ENCODE measurements around the gene MVB12B.
"Not testable (repeated sequence)": the region's sequence is repeated elsewhere in the genome, so short reads cannot be mapped to it uniquely, and the experiment has no call there.

MVB12B gene

DNA sequence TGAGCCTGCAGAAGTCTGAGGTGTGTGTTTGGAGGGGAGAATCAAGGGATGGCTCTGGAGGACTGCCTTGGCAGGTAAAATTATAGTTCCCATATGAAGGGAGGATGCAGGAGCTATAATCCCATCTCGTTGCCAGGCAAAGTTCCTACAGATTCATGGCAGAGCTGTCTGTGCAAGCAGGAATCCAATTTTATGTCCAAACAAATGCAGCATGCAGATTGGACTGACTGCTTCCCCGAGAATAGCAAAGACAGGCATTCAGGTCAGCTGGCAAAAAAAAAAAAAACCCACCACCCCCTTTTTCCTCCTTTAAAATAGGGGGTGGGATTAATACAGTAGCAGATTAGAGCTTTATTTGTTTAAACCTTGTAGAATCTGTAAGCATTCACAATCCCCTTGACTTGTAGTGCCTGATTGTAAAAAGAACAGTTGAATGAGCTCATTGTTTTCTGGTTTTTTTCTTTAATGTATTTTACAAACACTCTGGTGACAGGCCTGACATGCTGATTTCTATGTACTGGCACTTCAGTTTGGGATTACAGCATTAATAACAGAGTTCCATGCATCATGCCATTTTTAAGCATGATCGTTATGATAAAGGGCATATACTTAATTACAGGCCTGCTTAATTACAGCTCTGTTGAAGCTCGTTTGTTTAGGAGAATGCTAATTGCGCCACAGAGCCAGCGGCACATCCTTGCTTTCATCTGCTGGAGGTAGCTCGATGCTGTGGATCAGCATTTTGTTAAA, 145.7 kb downstream of the MVB12B start:
- DNase-seq (ENCODE audit: low read depth in 2 of 2) = no peak

DNA sequence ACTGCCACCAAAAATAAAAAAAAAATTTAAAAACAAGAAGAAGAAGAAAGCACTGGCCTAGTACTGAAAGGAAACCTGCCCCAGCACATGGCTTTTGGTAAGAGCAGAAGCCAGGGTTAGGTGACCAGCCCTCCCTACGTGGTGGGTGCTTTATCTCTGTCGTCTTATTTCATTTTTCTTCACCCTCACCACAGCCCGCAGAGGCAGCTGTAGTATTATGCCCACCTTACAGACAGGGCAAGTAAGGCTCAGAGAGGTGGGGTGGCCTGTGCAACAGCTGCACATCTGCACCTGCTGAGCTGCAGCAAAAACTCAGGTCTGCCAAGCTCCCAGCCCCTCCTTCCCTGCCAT, 146.3 kb downstream of the MVB12B start:
- DNase-seq (ENCODE audit: low read depth in 2 of 2) = no peak

DNA sequence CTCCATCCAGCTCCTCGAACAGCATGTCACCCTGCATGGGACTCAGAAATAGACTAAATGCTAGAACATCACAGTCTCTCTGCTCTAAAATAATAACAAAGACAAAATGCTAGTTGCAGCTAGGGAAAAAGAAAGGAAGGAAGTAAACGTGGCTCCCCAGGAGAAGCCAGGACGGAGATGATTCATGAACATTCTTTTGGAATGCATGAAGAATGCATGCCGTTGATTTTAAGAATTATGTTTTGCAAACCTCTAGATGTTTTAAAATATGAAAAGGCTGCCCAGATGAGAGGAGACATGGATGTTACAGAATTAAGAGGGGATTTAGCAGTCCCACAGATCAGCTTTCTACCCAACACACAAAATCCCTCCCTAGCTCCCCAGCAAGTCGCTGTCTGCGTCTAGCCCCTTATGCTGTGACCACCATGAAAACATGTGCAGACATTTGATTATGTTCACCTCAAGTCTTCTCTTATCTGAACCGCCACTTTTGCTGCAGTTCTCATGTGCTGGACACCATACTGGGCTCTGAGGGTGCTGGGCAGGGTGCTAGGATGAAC, 147.7 kb downstream of the MVB12B start:
- no peak for DNase-seq (ENCODE audit: low read depth in 2 of 2)

DNA sequence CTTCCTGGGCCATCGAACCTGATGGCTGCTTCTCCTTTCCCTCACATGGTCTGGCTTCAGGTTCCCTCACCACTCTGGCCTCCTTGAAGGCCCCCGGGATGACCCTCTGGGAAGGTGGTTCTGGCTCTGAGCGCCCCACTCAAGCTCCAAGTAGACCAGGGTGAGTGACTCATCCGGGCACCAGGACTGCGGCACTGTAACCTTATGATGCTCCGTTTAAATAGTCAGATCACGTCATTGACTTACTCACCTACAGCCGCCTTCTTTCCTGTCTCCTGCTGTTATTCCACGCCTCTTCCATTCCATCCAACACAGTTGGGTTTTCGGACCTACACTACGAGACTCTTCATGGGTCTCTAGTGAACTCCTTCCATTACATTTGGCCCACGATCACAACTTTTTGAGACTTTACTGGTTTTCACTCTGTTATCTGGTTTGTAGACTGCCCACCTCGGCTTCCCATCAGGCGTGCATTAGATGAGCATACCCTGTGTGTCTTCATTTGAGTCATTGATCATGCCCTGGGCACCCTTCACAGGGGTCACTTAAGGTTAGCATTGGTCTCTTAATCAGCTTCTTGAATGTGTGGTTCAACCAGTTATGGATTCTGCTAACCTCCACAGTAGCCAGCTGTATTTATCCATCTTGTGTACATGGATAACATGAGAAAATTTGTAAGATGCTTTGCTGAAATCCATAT, 148.3 kb downstream of the MVB12B start:
- no peak for DNase-seq (ENCODE audit: low read depth in 2 of 2)

DNA sequence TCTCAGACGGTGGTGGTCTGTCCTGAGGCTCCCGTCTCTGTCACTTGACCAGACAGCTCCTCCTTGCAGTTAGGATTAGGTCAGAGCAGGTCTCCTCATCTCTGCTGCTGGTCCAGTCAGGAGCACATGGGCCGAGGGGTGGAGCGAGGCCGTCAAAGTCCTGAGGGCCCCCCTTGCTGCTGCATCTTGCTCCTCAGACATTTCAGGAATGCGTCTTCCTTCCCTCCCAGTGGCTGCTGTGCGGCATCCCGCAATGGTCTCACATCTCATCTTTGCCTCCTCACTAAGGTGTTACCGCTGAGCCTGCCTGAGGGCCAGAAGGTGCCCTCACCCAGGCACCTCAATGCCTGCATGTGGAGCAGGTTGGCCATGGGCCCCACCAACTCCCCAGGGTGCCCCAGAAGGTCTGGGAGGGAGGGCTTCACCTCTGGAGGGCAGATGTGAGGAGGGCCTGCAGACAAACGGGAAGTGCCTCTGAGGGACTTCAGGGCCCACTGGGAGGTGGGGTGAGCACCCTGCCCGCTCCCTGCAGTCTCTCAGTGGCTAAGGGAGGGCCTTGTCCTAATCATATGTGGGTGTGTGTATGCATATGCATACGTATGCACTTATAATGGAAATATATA, 149.4 kb downstream of the MVB12B start:
- DNase-seq (ENCODE audit: low read depth in 2 of 2) = no peak

- DNase-seq (ENCODE audit: low read depth in 2 of 2) = not testable (repeated sequence)
Observed at GRCh38 chr9:126477432-126477831, 150.8 kb downstream of the MVB12B start.

GRCh38 chr9:126478216-126478981, 151.8 kb downstream of the MVB12B start:
- DNase-seq (ENCODE audit: low read depth in 2 of 2) = no peak

GRCh38 chr9:126479515-126479914, 152.9 kb downstream of the MVB12B start:
- DNase-seq (ENCODE audit: low read depth in 2 of 2) = no peak

DNA sequence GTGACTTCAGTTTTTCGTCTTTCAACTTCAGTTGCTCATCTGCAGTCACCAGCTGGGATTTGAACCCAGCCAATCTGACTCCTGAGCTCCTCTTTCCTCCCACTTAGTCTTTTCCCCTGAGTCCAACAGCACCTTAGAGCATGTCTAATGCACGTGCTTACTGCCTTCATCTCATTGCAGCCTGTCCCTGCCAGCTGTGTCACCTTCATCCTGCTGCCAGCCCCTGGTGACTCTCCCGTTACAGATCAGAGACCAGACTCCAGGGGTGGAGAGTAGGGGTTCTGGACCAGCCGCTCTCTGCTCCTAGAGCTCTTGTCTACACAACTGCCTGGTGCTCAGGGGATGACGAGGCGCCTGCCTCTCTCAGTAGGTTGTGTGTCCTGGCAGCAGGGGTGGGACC, 154.2 kb downstream of the MVB12B start:
- DNase-seq (ENCODE audit: low read depth in 2 of 2) = no peak

DNA sequence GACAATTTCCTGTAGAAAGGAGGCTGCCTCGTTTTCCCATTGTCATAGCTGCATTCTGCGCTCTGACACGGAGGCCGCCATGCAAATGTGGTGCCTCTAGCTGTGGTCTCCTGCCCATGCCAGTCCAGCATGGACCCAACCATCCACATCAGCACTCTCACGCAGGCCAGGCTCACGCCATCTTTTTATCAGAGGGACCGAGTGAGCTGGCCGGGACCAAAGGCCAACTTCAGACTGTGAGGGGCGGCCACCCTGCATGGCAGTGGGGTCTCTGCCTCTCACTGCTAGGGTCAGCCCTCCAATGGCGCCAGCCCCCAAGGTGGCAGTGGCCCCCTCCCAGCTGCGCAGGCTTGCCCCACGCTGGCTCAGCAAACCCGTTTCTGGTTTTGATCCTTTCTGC, 155.2 kb downstream of the MVB12B start:
- DNase-seq (ENCODE audit: low read depth in 2 of 2) = no peak

DNA sequence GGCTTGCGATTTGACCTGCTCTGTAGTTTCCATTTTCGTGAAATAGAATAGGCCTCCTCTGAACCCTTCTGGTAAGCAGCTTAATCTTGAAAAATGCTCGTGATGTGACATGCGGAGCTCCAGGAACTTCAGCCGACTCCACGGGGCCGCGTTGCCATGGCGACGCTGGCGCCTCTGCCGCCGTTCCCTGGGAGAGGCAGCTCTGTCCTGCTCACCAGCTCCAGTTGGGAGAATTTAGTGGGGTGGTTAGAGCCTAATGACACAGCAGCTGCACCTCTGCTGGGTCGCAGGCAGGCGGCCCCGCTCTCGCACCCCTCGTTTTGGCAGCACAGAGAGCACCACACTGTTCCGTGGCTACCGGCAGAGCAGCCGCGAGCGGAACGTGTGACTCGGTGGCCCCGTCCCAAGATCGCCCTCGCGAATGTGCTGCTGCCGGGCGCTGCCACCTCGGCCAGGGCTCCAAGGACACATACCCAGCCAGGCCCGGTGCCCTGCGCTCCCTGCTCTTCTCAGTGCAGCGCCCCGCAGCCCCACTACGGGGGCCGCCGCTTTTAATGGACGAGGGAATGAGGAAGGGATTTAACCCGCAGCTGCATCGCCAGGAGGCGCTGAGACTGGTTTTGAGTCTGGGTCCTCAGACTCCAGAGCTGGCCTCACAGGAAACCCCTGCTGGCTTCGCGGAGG, 155.9 kb downstream of the MVB12B start:
- no peak for DNase-seq (ENCODE audit: low read depth in 2 of 2)

- no peak for DNase-seq (ENCODE audit: low read depth in 2 of 2)
Observed at GRCh38 chr9:126483468-126484073, 156.9 kb downstream of the MVB12B start.

DNA sequence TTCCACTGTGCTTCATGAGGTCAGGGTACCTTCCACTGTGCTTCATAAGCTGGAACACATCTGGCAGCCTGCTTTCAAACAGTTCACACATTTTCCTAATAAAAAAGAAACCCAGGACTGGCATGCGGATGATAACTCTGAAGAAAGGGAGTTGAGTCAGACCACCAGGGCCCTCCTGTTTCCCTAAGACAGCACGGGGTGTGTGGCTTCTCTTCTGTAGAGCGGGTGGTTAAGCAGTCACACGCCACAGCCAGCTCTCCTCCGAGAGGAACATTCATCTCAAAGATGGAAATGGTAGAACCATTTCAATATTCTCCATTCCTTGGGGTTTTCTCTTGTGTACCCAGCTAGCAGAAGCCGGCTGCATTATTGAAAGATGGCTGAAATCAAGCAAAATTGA, 159.0 kb downstream of the MVB12B start:
- DNase-seq (ENCODE audit: low read depth in 2 of 2) = no peak

DNA sequence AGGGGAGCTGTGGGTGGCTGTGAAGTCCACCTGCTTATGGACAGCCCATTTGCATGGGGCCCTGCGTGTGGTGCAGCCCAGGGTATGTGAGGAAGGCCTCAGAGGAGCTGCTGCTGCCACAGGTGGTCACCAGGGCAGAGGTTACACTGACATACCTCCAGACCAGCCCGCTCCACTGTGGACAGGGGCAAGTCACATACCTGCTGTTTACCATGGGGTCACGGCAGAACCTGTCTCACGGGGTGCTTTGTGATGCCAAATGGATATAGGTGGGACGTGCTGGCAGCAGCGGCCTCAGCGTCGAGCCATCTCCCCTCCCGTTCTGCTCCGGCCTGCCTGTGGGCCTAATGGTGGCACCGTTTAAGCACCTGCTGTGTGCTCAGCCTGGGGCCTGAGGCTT, 159.6 kb downstream of the MVB12B start:
- no peak for DNase-seq (ENCODE audit: low read depth in 2 of 2)

DNA sequence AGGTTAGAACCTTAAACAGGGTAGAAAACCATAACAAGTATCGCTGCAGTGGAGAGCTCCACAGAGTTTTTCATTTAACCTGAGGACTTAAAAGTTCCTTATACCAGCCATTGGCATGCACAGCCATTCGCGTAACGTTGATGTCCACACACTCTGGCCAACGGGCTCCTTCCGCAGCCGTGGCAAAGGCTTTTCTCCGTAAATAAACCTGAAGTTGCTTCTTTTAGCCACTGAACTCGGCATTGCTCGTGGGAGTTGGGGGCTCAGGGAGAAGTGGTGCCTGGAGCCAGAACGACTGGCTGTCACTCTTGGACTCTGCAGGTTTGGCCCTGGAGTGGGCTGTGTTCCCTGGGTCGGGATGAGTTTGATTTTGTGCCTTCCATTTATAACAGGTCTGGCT, 161.2 kb downstream of the MVB12B start:
- DNase-seq (ENCODE audit: low read depth in 2 of 2) = no peak

DNA sequence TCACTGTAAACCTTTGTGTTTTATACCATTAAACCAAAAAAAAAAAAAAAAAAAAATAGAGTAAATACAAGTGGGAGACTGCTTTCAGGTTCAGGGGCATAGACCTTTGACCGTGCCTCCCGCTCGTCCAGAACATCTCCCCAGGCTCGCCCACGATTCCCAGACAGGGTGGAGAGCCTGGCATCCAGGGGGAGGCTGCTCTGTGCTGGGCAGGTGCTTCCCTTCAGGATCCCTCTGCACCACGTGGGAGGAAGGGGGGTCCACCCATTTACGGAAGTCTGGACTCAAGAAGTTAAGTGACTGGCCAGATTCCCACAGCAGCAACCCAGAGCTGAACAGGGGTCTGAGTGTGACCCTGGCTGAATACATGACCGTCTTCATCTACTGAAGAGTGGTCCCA, 161.7 kb downstream of the MVB12B start:
- DNase-seq (ENCODE audit: low read depth in 2 of 2) = no peak

GRCh38 chr9:126488881-126489404, 162.3 kb downstream of the MVB12B start:
- DNase-seq (ENCODE audit: low read depth in 2 of 2) = no peak

- no peak for DNase-seq (ENCODE audit: low read depth in 2 of 2)
Observed at GRCh38 chr9:126489581-126490213, 163.1 kb downstream of the MVB12B start.

GRCh38 chr9:126490214-126490631, 163.6 kb downstream of the MVB12B start:
- no peak for DNase-seq (ENCODE audit: low read depth in 2 of 2)

DNA sequence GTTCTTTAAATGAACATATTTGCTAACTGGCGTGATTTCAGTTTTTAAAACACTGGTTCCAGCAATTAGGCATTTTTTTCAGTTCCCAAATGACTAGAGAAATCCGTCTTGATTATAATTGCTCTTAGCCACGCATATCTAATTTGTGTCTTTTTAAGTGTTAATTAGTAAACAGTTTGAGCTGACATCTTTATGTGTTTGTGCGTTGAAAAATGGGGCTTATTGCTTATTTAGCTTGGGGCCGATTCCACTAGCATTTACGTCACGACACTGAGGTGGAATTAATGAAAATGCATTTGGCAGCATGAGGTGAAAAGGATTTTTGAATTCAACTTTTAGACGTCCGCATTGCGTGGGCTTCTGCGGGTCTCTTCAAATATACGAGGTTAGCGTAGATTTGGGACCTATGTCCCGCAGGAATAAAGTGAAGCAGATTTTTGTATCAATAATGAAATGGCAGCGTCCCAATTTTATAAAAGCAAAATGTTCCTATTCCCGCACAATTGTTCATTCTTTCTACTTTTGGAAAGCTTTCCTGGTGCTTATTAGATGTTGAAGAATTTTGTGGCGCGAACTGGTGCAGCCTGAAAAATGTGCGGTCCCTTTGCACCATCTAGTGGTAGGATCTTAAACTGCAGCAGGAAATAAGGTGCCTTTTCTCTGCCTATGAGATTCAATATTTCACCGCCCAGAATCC, 164.4 kb downstream of the MVB12B start:
- no peak for DNase-seq (ENCODE audit: low read depth in 2 of 2)

Measured in stimulated activated CD8-positive, alpha-beta memory T cell treated with anti-CD3 and anti-CD28 coated beads, Interleukin-15, amount 100 ng/mL, for 48 hours (primary cell).